ENCODE results near the gene NRDE2. TPM values are rescaled to one million over a fixed set of nuclear protein-coding genes. Genes with fewer than 3 reads are reported as not detected.

NRDE2 gene
- total RNA-seq, 1 donor from 2014 or later = 20.8 TPM

DNA sequence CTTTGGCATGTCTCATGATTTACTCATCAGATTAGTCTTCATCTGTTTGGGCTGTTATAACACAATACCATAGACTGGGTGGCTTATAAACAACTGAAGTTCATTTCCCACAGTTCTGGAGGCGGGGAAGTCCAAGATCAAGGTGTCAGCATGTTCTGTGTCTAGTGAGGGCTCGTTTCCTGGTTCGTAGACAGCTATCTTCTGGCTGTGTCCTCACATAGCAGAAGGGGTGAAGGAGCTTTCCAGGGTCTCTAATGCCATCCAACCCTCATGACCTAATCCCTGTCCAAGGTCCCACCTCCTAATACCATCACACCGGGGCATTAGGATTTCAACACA lies 30.8 kb upstream of the NRDE2 start:
- Mint-ChIP-seq H3K9me3 (ENCODE audit: unreplicated experiment) (no peaks in the 10 kb centered on the region), H3K27me3 (ENCODE audit: unreplicated experiment) (no peaks in the 10 kb centered on the region), H3K36me3 (ENCODE audit: low read depth, unreplicated experiment) (no peaks in the 10 kb centered on the region), H3K27ac (ENCODE audit: unreplicated experiment) (no peak overlapping the region), H3K4me3 (ENCODE audit: unreplicated experiment) (no peak overlapping the region), H3K4me1 (ENCODE audit: unreplicated experiment) (no peaks in the 10 kb centered on the region)
- DNase-seq (ENCODE audit: low spot score) = no peak
- no peak for TF ChIP-seq CTCF (IDR thresholded peaks at IDR 0.05; ENCODE audit: unreplicated experiment)

- H3K27ac Mint-ChIP-seq (ENCODE audit: unreplicated experiment) = no peak overlapping the region
- H3K27me3 Mint-ChIP-seq (ENCODE audit: unreplicated experiment) = no peaks in the 10 kb centered on the region
Measured at GRCh38 chr14:90361865-90362557, 30.3 kb upstream of the NRDE2 start.

GRCh38 chr14:90358359-90358758 lies 26.6 kb upstream of the NRDE2 start:
- TF ChIP-seq CTCF (IDR thresholded peaks at IDR 0.05; ENCODE audit: unreplicated experiment) = no peak
- DNase-seq (ENCODE audit: low spot score) = no peak
- Mint-ChIP-seq H3K36me3 (ENCODE audit: low read depth, unreplicated experiment) (no peaks in the 10 kb centered on the region), H3K4me1 (ENCODE audit: unreplicated experiment) (no peaks in the 10 kb centered on the region), H3K27me3 (ENCODE audit: unreplicated experiment) (peaks cover 2% of the 10 kb centered on the region), H3K4me3 (ENCODE audit: unreplicated experiment) (no peak overlapping the region), H3K27ac (ENCODE audit: unreplicated experiment) (no peak overlapping the region), H3K9me3 (ENCODE audit: unreplicated experiment) (no peaks in the 10 kb centered on the region)

More at GRCh38 chr14:90361865-90362557, 30.3 kb upstream of the NRDE2 start:
- no peak for DNase-seq (ENCODE audit: low spot score)
- Mint-ChIP-seq H3K4me1 (ENCODE audit: unreplicated experiment) (no peaks in the 10 kb centered on the region), H3K9me3 (ENCODE audit: unreplicated experiment) (no peaks in the 10 kb centered on the region), H3K4me3 (ENCODE audit: unreplicated experiment) (no peak overlapping the region), H3K36me3 (ENCODE audit: low read depth, unreplicated experiment) (no peaks in the 10 kb centered on the region)
- TF ChIP-seq CTCF (IDR thresholded peaks at IDR 0.05; ENCODE audit: unreplicated experiment) = no peak

GRCh38 chr14:90356925-90357324 lies 25.2 kb upstream of the NRDE2 start:
- Mint-ChIP-seq H3K27ac (ENCODE audit: unreplicated experiment) (no peak overlapping the region), H3K9me3 (ENCODE audit: unreplicated experiment) (no peaks in the 10 kb centered on the region), H3K36me3 (ENCODE audit: low read depth, unreplicated experiment) (no peaks in the 10 kb centered on the region), H3K27me3 (ENCODE audit: unreplicated experiment) (peaks cover 2% of the 10 kb centered on the region), H3K4me3 (ENCODE audit: unreplicated experiment) (no peak overlapping the region), H3K4me1 (ENCODE audit: unreplicated experiment) (no peaks in the 10 kb centered on the region)
- DNase-seq (ENCODE audit: low spot score) = no peak
- no peak for TF ChIP-seq CTCF (IDR thresholded peaks at IDR 0.05; ENCODE audit: unreplicated experiment)

DNA sequence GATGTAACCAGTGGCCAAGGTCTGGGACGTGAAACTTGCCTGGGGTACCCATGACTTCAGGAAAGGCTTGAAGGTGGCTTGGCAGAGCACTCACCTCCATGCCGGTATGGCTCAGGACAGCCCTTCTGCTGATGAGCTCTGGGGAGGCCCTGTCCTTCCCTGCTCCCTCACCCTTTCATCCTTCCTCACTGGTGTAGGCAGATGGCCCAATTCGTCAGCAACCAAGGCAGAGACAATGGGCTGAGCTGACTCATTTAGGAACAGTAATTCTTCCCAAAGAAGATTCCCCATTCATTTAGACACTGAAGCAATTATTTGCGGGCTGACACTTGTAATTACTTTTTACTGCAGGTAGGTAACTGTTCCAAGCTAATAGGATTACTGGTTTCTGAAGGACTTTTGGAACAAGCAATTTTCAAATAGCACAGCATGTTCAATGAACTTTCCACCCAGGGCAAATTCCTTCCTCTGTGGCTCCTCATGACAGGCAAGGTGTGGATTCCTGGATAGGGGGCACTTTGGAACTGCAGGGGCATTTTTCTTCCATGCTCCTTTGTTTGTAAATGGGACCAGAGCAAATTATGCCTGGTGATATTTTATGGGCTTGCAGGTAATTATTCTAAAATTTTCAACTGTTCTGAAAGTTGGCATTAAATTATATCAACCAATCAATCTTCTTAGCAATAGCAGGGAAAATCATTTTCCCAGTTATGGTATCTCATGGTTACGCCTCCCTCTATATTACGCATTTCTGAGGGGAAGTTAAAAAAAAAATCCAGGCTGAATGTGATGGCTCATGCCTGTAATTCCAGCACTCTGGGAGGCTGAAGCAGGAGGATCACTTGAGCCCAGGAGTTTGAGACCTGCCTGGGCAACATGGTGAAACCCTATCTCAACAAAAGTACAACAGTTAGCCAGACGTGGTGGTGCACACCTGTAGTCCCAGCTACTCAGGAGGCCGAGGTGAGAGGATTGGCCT lies 24.1 kb upstream of the NRDE2 start:
- H3K4me1 Mint-ChIP-seq (ENCODE audit: unreplicated experiment) = no peaks in the 10 kb centered on the region

More for the DNA sequence above, 24.1 kb upstream of the NRDE2 start:
- Mint-ChIP-seq H3K27me3 (ENCODE audit: unreplicated experiment) (peaks cover 2% of the 10 kb centered on the region), H3K4me3 (ENCODE audit: unreplicated experiment) (no peak overlapping the region), H3K9me3 (ENCODE audit: unreplicated experiment) (no peaks in the 10 kb centered on the region), H3K27ac (ENCODE audit: unreplicated experiment) (no peak overlapping the region), H3K36me3 (ENCODE audit: low read depth, unreplicated experiment) (no peaks in the 10 kb centered on the region)
- no peak for DNase-seq (ENCODE audit: low spot score)
- TF ChIP-seq CTCF (IDR thresholded peaks at IDR 0.05; ENCODE audit: unreplicated experiment) = no peak

Measured in endothelial cell (in vitro differentiated cells).